Stimulated activated CD8-positive, alpha-beta memory T cell treated with anti-CD3 and anti-CD28 coated beads, Interleukin-15, amount 100 ng/mL, for 24 hours (primary cell): ENCODE results near the gene CFAP221.
A peak's percentile ranks its signal among the peaks of the same experiment; 100 is the strongest.

Experiments
- DNase-seq: peaks from one replicate; pipeline ENCODE4 v3.0.0-alpha.2; 2020; ENCODE audit warnings: low read depth

Gene CFAP221

GRCh38 chr2:119700866-119701265 lies 156.6 kb downstream of the CFAP221 start:
- DNase-seq: no peak

GRCh38 chr2:119701352-119701751 lies 157.1 kb downstream of the CFAP221 start:
- DNase-seq: no peak

DNA sequence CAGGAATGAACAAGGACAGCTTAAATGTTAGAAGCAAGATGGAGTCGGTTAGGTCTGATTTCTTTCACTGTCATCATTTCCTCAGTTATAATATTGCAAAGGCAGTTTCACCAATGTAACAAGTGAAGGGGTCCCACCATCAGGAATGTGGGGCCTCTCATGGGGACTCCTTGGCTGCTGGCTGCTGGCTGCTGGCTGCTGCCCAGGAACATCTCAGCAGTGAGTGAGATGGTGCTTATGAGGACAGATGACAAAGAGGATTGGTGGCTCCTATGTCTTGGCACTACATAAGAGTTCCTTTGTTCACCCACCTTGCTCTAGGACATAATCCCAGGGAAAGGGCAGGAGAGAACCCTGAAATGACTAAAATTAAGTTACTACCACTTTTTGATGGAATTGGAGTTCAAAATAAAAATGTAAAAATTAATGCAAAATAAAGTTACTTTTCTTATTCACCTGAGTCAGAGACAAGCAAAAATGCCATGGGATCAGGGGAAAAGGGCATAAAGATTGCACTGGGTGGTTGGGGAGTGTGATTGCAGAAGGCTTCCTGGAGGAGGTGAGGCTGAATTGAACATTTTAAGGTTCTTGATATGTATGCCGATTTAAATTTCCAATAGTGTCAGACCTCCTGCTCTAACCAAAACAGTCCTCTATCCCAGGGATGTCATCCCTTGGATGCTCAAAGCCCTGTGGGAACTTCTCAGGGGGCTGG lies 158.1 kb downstream of the CFAP221 start:
- DNase-seq: no peak

DNA sequence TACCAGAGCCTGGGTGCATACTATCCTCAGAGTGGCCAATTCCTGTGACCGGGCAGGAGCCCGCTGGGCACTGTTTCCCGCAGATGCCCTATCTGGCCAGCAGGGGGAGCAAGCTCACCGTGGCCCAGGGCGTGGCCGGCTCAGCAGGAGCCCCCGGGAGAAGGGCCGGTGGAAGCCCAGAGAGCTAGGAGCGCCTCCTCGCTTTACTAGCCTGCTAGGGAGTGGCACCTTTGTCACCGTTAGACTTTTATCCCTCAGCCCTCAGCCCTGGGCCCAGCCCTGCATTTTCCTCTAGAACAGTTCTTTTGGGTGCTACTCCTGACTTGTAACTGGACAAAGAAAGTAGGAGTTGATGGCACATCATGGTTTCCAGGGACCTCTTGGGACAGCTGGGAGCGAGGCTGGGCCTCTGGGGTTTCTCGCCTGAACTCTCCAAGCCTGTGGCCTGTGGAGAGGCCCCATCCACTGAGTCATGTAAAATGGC lies 158.7 kb downstream of the CFAP221 start:
- peak; percentile 46 for DNase-seq

DNA sequence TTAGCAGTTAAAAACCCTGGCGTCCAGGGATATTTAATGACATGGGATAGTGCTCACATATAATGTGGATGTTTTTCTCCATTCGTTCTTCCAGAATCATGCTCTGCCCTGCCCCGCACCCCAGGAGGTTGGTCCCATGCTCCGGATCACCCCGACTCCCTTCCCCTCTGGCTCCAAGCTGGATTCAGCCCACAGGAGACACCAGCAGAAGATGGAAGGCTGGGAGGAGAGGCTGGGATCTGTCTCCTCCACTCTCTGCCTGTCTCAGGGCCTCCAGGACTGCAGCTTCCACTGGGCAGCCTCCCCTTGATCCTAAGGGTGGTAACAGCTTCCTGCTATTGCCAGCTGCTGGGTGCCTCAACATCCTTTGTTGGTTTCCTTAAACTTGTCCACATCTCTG lies 159.3 kb downstream of the CFAP221 start:
- no peak for DNase-seq

DNA sequence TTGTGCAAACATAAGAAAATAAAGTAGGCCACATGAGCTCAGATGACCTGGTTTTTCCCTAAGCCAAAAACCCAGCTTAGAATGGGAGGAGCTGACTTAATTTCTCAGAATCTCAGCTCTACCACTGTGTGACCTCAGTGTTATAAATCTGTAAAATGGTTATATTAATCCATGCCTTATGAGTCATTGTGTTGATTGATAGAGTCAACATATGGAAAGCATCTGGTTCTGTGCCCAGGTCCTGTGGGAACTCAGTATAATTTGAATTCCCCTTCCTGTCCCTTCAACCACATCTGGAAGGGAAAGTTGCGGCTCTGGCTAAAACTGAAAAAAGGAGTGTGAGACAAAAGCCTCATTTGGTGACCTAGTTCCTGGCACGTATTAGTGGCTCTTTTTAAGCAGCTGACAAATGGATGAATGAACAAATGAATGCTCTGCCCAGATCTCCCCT lies 160.4 kb downstream of the CFAP221 start:
- DNase-seq: no peak

- no peak for DNase-seq
Observed at GRCh38 chr2:119706221-119706620, 162.0 kb downstream of the CFAP221 start.
